ENCODE data around the gene AR. TPM values are rescaled to one million over a fixed set of nuclear protein-coding genes. Genes with fewer than 3 reads are reported as not detected.

AR gene, protein sequence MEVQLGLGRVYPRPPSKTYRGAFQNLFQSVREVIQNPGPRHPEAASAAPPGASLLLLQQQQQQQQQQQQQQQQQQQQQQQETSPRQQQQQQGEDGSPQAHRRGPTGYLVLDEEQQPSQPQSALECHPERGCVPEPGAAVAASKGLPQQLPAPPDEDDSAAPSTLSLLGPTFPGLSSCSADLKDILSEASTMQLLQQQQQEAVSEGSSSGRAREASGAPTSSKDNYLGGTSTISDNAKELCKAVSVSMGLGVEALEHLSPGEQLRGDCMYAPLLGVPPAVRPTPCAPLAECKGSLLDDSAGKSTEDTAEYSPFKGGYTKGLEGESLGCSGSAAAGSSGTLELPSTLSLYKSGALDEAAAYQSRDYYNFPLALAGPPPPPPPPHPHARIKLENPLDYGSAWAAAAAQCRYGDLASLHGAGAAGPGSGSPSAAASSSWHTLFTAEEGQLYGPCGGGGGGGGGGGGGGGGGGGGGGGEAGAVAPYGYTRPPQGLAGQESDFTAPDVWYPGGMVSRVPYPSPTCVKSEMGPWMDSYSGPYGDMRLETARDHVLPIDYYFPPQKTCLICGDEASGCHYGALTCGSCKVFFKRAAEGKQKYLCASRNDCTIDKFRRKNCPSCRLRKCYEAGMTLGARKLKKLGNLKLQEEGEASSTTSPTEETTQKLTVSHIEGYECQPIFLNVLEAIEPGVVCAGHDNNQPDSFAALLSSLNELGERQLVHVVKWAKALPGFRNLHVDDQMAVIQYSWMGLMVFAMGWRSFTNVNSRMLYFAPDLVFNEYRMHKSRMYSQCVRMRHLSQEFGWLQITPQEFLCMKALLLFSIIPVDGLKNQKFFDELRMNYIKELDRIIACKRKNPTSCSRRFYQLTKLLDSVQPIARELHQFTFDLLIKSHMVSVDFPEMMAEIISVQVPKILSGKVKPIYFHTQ
- not detected for total RNA-seq

DNA sequence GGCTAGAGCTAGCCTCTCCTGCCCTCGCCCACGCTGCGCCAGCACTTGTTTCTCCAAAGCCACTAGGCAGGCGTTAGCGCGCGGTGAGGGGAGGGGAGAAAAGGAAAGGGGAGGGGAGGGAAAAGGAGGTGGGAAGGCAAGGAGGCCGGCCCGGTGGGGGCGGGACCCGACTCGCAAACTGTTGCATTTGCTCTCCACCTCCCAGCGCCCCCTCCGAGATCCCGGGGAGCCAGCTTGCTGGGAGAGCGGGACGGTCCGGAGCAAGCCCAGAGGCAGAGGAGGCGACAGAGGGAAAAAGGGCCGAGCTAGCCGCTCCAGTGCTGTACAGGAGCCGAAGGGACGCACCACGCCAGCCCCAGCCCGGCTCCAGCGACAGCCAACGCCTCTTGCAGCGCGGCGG, at the start of gene AR:
TSS of gene AR (plus strand) at position 204 of the 400 bp plus-strand sequence. CDS start 1,126 bp downstream, outside the sequence.
- Mint-ChIP-seq H3K4me3 (no peak within 1 kb of the TSS), H3K27ac (no peak within 1 kb of the TSS), H3K36me3 (no peaks in the 10 kb centered on the region), H3K4me1 (peaks cover 4% of the 10 kb centered on the region), H3K27me3 (peaks cover 43% of the 10 kb centered on the region), H3K9me3 (no peaks in the 10 kb centered on the region)
- no peak for DNase-seq

DNA sequence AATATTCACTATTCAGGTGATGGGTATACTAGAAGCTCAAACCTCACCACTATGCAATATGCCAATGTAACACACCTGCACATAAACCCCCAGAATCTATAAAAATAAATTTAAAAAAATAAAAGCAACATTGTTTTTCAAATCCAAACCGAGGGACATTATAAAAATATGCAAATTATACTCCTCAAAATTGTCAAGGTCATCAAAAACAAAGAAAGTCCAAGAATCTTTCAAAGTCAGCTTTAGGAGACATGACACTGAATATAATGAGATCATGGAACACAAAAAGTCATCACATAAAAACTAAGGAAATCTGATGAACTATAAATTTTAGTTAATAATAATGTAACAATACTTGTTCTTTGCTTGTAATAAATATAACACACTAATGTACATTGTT, 43.2 kb upstream of the AR start:
- Mint-ChIP-seq H3K4me3 (no peak overlapping the region), H3K27me3 (no peaks in the 10 kb centered on the region), H3K36me3 (no peaks in the 10 kb centered on the region), H3K9me3 (no peaks in the 10 kb centered on the region), H3K4me1 (no peaks in the 10 kb centered on the region), H3K27ac (no peak overlapping the region)
- no peak for DNase-seq

DNA sequence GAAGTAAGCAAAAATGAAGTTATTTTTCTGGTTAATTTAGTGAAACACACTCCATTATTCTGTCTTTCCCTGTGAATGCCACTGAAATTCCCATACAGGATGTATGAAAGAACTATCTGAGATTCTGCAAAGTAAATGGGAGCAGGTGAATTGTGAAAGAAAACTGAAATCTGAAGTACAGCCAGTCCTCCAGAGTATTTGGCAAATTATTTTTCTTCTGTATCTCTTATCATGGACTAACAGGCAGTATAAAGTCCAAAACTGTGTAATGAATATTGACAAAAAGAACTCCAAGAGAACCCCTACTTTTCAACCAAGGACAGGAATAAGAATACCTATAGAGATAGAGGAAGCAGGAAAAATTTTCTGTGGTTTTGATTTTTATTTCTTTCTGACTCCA, 40.8 kb upstream of the AR start:
- H3K27me3 Mint-ChIP-seq, result no peaks in the 10 kb centered on the region
- H3K9me3 Mint-ChIP-seq, result no peaks in the 10 kb centered on the region
- H3K4me3 Mint-ChIP-seq, result no peak overlapping the region

DNA sequence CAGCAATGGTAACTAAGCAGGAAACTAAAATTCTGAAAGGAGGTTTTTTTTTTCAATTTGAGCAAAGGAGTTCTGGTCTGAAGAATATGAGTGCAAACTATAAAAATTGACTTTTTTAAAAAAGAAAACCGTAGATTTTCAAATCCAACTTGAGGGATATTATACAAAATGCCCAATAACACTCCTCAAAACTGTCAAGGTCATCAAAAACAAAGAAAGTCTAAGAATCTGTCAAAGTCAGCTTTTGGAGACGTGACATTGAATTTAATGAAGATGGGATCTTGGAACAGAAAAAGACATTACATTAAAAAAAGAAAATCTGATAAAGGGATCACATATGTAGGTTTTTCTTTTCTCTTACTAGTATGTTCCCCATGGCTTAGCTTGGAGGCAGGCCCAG, 40.4 kb upstream of the AR start:
- Mint-ChIP-seq H3K36me3 (no peaks in the 10 kb centered on the region), H3K4me1 (no peaks in the 10 kb centered on the region), H3K4me3 (no peak overlapping the region), H3K9me3 (no peaks in the 10 kb centered on the region), H3K27ac (no peak overlapping the region), H3K27me3 (no peaks in the 10 kb centered on the region)
- no peak for DNase-seq

More for the DNA sequence above, 40.8 kb upstream of the AR start:
- no peak for DNase-seq
- Mint-ChIP-seq H3K4me1 (no peaks in the 10 kb centered on the region), H3K36me3 (no peaks in the 10 kb centered on the region), H3K27ac (no peak overlapping the region)

DNA sequence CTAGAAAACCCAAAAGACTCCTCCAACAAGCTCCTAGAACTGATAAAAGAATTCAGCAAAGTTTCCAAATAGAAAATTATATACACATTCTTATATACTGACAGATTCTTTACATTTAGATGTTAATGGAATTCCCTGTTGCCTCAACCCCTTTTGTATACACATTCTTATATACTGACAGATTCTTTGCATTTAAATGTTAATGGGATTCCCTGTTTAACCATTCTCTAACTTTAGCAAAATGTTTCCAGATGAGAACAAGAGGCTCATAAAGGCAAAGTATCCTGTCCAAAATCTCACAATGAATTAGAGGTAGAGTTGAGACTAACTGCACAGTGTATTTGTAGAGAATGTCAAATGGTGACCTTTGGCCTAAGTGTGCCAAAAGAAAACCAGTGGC, 23.1 kb upstream of the AR start:
- Mint-ChIP-seq H3K4me3 (no peak overlapping the region), H3K27me3 (no peaks in the 10 kb centered on the region), H3K9me3 (peaks cover 5% of the 10 kb centered on the region), H3K4me1 (no peaks in the 10 kb centered on the region), H3K36me3 (no peaks in the 10 kb centered on the region), H3K27ac (no peak overlapping the region)
- no peak for DNase-seq

DNA sequence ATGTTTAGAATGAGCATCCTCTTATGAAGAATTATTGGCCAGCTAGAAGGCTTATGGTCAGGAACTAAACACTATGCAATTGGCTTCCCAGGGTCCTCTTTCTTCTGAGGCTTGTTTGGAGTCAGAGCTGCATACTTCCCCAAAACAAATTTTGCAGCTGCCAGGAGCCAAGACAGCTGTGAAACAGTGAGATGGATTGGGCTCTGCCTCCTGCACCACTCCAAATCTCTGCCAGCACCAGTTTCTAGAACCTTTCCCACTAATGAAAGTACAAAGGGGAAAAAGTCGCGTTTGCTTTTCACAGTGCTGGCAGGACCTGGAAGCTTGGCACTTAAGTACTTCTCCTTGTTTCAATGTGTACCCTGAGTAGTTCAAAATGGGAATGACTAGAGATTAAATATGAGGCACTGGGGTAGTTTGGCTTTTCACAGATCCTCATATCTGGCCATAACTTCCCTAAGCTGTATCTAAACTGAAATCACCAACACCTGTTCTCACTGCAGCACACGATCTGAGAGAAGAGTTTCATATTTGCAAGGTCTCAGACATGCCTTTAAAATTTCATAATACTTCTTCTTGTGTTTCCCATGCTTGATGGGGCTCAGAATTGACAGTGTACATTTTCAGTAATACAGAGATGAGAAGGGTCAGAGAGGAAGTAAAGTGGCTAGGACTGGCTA, 20.7 kb upstream of the AR start:
- H3K27ac Mint-ChIP-seq, result no peak overlapping the region
- no peak overlapping the region for H3K4me3 Mint-ChIP-seq
- no peak for DNase-seq
- H3K9me3 Mint-ChIP-seq, result peaks cover 5% of the 10 kb centered on the region
- no peaks in the 10 kb centered on the region for H3K27me3 Mint-ChIP-seq
- no peaks in the 10 kb centered on the region for H3K36me3 Mint-ChIP-seq
- H3K4me1 Mint-ChIP-seq, result no peaks in the 10 kb centered on the region

DNA sequence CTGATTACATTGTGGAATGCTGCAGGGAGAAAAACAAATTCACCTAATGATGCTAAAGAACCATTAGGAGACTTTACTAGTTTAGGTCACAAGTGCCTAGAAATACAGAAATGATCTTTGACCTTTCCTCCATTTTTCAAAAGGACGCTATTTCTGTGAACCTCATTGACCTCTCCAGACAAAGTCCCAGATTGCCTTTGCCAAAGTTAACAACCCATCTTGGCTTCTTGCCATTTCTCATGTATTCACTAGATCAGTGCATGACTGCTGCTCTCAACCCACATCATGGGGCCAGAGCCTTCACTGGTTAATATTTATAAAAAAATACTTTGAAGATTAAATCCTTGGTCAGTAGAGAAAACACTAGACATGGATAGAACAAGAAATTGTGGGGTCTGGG, 19.9 kb upstream of the AR start:
- Mint-ChIP-seq H3K9me3 (peaks cover 5% of the 10 kb centered on the region), H3K36me3 (no peaks in the 10 kb centered on the region), H3K4me3 (no peak overlapping the region), H3K4me1 (no peaks in the 10 kb centered on the region), H3K27ac (no peak overlapping the region), H3K27me3 (no peaks in the 10 kb centered on the region)
- no peak for DNase-seq

DNA sequence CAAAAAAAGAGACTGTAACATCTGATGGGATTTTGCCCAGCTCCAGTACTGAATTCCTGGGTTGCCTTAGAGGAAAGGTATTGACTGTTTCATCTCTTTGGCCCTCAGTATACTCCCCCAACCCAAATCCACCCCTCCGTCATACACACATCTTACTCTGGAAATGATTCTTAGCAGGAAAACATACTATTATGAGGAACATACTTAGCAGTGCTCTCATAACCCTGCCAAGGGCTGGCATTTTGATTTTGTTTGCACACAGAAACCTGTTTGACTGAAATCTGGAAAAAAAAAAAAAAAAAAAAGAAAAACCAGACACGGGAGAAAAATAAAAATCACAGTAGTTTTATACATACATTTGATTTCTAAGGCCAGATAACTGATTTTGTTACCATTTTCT, 19.4 kb upstream of the AR start:
- DNase-seq, result no peak
- H3K4me3 Mint-ChIP-seq, result no peak overlapping the region
- H3K36me3 Mint-ChIP-seq, result no peaks in the 10 kb centered on the region
- H3K4me1 Mint-ChIP-seq, result no peaks in the 10 kb centered on the region
- H3K9me3 Mint-ChIP-seq, result peaks cover 2% of the 10 kb centered on the region
- no peak overlapping the region for H3K27ac Mint-ChIP-seq
- H3K27me3 Mint-ChIP-seq, result no peaks in the 10 kb centered on the region

DNA sequence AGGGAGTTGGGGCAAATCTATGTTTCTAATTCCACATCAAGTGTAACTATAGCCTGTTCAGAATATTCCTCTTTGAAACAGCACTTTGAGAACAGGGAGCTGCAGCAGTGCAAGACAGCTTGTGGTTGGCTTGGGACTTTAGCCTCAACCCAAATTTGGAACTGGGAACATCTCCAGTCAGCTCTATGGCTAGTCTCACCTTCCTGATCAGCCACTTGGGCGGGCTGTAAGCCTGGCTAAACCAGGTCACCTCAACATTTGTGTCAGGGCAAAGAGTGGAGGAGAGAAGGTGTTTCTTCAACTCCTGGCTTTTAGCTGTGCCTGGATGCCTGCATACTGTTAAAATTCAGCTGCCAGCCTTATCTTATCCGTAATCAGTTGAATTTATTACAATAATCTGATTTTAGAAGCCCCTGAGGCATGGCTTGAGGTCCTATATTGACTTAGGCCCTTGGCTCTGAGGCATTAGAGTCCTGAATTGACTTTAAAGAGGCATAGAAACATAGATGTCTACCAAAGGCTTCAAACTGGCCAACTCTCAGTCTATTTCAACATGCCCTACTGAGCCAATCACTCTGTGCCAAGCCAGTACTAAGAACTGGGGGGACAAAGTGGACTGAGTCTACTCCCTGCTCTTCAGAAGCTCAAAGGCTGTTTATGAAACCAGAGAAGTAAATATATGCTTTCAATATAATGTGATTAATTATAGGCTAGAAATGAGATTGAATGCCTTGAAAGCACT, 18.7 kb upstream of the AR start:
- no peak overlapping the region for H3K4me3 Mint-ChIP-seq
- no peak for DNase-seq
- no peaks in the 10 kb centered on the region for H3K27me3 Mint-ChIP-seq
- H3K9me3 Mint-ChIP-seq, result no peaks in the 10 kb centered on the region
- no peaks in the 10 kb centered on the region for H3K4me1 Mint-ChIP-seq
- H3K36me3 Mint-ChIP-seq, result no peaks in the 10 kb centered on the region
- no peak overlapping the region for H3K27ac Mint-ChIP-seq

DNA sequence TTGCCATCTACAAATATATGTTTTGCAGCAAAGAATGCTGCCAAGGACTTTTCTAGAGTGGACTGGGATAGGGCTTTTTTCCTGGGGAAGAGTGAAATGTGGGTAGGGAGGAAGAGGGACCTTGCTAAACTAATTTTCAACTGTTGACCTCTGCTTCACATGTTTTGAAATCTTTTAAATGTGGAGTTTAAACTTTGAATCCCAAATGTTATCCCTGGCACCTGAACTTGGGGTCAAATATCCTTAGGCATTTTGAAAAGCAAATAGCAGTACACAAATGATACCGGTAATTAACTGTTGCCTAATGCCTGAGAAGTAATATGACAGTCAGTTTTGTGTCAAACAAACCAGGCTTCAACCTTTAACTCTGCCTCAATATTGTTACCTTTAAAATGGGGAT, 7.3 kb upstream of the AR start:
- Mint-ChIP-seq H3K4me1 (no peaks in the 10 kb centered on the region), H3K9me3 (no peaks in the 10 kb centered on the region), H3K4me3 (no peak overlapping the region), H3K36me3 (no peaks in the 10 kb centered on the region), H3K27ac (no peak overlapping the region), H3K27me3 (peaks cover 10% of the 10 kb centered on the region)
- DNase-seq, result no peak

DNA sequence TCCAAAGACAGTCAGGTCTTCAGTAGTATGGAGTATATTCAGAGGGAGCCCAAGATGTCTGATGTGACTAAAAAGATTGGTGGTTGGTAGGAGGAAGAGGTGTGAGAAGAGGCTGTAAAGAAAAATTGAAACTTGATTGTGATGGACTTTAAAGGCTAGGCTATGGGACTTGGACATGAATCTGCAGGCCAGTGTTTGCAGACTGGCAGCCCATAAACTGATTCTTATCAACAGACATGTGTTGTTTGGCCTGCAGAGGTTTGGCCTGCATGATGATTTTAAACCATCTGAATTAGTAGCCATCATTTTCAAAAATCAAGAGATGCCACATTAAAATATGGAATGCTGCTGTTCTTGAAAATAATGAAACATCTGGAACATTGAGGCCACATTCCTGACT, 5.4 kb upstream of the AR start:
- Mint-ChIP-seq H3K4me3 (no peak overlapping the region), H3K9me3 (no peaks in the 10 kb centered on the region), H3K27me3 (peaks cover 10% of the 10 kb centered on the region), H3K36me3 (no peaks in the 10 kb centered on the region), H3K27ac (no peak overlapping the region), H3K4me1 (no peaks in the 10 kb centered on the region)
- no peak for DNase-seq

DNA sequence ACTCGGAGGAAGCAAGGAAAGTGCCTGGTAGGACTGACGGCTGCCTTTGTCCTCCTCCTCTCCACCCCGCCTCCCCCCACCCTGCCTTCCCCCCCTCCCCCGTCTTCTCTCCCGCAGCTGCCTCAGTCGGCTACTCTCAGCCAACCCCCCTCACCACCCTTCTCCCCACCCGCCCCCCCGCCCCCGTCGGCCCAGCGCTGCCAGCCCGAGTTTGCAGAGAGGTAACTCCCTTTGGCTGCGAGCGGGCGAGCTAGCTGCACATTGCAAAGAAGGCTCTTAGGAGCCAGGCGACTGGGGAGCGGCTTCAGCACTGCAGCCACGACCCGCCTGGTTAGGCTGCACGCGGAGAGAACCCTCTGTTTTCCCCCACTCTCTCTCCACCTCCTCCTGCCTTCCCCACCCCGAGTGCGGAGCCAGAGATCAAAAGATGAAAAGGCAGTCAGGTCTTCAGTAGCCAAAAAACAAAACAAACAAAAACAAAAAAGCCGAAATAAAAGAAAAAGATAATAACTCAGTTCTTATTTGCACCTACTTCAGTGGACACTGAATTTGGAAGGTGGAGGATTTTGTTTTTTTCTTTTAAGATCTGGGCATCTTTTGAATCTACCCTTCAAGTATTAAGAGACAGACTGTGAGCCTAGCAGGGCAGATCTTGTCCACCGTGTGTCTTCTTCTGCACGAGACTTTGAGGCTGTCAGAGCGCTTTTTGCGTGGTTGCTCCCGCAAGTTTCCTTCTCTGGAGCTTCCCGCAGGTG, 637 bp downstream of the AR start:
- Mint-ChIP-seq H3K4me1 (peaks cover 4% of the 10 kb centered on the region), H3K36me3 (no peaks in the 10 kb centered on the region), H3K27me3 (peaks cover 43% of the 10 kb centered on the region), H3K4me3 (no peak overlapping the region), H3K9me3 (no peaks in the 10 kb centered on the region), H3K27ac (no peak overlapping the region)
- DNase-seq, result no peak

DNA sequence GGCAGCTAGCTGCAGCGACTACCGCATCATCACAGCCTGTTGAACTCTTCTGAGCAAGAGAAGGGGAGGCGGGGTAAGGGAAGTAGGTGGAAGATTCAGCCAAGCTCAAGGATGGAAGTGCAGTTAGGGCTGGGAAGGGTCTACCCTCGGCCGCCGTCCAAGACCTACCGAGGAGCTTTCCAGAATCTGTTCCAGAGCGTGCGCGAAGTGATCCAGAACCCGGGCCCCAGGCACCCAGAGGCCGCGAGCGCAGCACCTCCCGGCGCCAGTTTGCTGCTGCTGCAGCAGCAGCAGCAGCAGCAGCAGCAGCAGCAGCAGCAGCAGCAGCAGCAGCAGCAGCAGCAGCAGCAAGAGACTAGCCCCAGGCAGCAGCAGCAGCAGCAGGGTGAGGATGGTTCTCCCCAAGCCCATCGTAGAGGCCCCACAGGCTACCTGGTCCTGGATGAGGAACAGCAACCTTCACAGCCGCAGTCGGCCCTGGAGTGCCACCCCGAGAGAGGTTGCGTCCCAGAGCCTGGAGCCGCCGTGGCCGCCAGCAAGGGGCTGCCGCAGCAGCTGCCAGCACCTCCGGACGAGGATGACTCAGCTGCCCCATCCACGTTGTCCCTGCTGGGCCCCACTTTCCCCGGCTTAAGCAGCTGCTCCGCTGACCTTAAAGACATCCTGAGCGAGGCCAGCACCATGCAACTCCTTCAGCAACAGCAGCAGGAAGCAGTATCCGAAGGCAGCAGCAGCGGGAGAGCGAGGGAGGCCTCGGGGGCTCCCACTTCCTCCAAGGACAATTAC, 1.4 kb downstream of the AR start:
- H3K27me3 Mint-ChIP-seq, result peaks cover 44% of the 10 kb centered on the region
- no peak overlapping the region for H3K4me3 Mint-ChIP-seq

More for the DNA sequence above, 1.4 kb downstream of the AR start:
- Mint-ChIP-seq H3K27ac (no peak overlapping the region), H3K4me1 (peaks cover 4% of the 10 kb centered on the region), H3K9me3 (no peaks in the 10 kb centered on the region), H3K36me3 (no peaks in the 10 kb centered on the region)
- DNase-seq, result no peak

Data from activated naive CD8-positive, alpha-beta T cell treated with anti-CD3 and anti-CD28 coated beads for 36 hours (primary cell).